K562 (cell line): ENCODE results near the gene REM2.

ENCODE experiments used
- FIP1L1 ChIP-seq: fragments of 200-400 bp; formaldehyde crosslinking; IDR thresholded peaks from 2 replicates; pipeline ENCODE4 v1.6.1; 2018; ENCODE audit warnings: mild to moderate bottlenecking, low read depth, low read length; ENCODE audit not compliant: poor library complexity, severe bottlenecking
- GABPA ChIP-seq: fragments of 200-800 bp; sonication (Bioruptor generic); conservative IDR thresholded peaks from 2 replicates; pipeline ENCODE4 v1.6.1; 2016; ENCODE audit warnings: low read depth, missing genetic modification characterization, missing compliant biosample characterization
- JUN ChIP-seq, 2 experiments: sonication (generic) in 1 of 2; formaldehyde crosslinking in 1 of 2; IDR thresholded peaks; 2 replicates each; pipeline versions ENCODE4 v1.6.1 to v1.8.0; 2012 to 2022; ENCODE audit warnings: borderline replicate concordance in 2 of 2, mild to moderate bottlenecking in 2 of 2, improper control_type of control experiment in 1 of 2, low read depth in 1 of 2, low read length in 1 of 2, missing genetic modification reagents in 1 of 2
- POLR2A ChIP-seq: fragments of 450-650 bp; conservative IDR thresholded peaks from 2 replicates; pipeline ENCODE4 v1.6.1; 2016
- TF ChIP-seq, protein P1 (sequence below), 3 experiments: IDR thresholded peaks in 2 of 3; conservative IDR thresholded peaks in 1 of 3; 2 replicates each; pipeline ENCODE4 v1.5.1; 2011 to 2012; ENCODE audit warnings: low read length in 3 of 3, mild to moderate bottlenecking in 3 of 3, control low read depth in 2 of 3, improper control_type of control experiment in 1 of 3, inconsistent platforms in 1 of 3, low read depth in 1 of 3, mixed read lengths in 1 of 3, moderate library complexity in 1 of 3; ENCODE audit not compliant: insufficient read depth in 2 of 3

- no peak for TF ChIP-seq POLR2A
- no peak for TF ChIP-seq GABPA
- TF ChIP-seq, protein P1, sequence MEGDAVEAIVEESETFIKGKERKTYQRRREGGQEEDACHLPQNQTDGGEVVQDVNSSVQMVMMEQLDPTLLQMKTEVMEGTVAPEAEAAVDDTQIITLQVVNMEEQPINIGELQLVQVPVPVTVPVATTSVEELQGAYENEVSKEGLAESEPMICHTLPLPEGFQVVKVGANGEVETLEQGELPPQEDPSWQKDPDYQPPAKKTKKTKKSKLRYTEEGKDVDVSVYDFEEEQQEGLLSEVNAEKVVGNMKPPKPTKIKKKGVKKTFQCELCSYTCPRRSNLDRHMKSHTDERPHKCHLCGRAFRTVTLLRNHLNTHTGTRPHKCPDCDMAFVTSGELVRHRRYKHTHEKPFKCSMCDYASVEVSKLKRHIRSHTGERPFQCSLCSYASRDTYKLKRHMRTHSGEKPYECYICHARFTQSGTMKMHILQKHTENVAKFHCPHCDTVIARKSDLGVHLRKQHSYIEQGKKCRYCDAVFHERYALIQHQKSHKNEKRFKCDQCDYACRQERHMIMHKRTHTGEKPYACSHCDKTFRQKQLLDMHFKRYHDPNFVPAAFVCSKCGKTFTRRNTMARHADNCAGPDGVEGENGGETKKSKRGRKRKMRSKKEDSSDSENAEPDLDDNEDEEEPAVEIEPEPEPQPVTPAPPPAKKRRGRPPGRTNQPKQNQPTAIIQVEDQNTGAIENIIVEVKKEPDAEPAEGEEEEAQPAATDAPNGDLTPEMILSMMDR (IDR thresholded peaks at IDR 0.05 in 2 of 3, conservative IDR thresholded peaks at IDR 0.05 in 1 of 3; ENCODE audit: insufficient read depth in 2 of 3, low read depth in 1 of 3, low read length in 3 of 3): no peak
- no peak for TF ChIP-seq FIP1L1
- TF ChIP-seq JUN (IDR thresholded peaks at IDR 0.05; ENCODE audit: borderline replicate concordance, low read depth, low read length): no peak
- TF ChIP-seq JUN (CRISPR knock-in tag; IDR thresholded peaks at IDR 0.05; ENCODE audit: borderline replicate concordance): no peak
Observed at GRCh38 chr14:22920697-22921096, 37.7 kb downstream of the REM2 start.
